Uterus (tissue), 4 donors: ENCODE data around the gene IQCE. TPM values are rescaled to one million over a fixed set of nuclear protein-coding genes. Genes with fewer than 3 reads are reported as not detected.

ENCODE experiments used
- DNase-seq, 2 donors: peaks; one replicate each; pipeline ENCODE4 v3.0.0-alpha.2; 2019 to 2020
- H3K27ac ChIP-seq, 2 donors: fragments of 200-600 bp; sonication (generic); 1 replicate in 1 of 2; 2 replicates in 1 of 2; pipeline ENCODE4 v1.5.1; 2016 to 2018
- H3K27me3 ChIP-seq, 2 donors: fragments of 200-600 bp; sonication (generic); one replicate each; pipeline ENCODE4 v1.5.1; 2018 to 2019; ENCODE audit warnings: control low read depth in 1 of 2
- H3K36me3 ChIP-seq, 2 donors: fragments of 200-600 bp; sonication (generic); one replicate each; pipeline ENCODE4 v1.5.1; 2019; ENCODE audit warnings: control low read depth in 1 of 2
- H3K4me1 ChIP-seq, 2 donors: fragments of 200-600 bp; sonication (generic); one replicate each; pipeline ENCODE4 v1.5.1; 2018 to 2019; ENCODE audit warnings: control low read depth in 1 of 2
- H3K4me3 ChIP-seq, 2 donors: fragments of 200-600 bp; sonication (generic); 1 replicate in 1 of 2; 2 replicates in 1 of 2; pipeline ENCODE4 v1.5.1; 2018 to 2019; ENCODE audit warnings: mild to moderate bottlenecking in 1 of 2
- H3K9me3 ChIP-seq, 2 donors: fragments of 200-600 bp; sonication (generic); one replicate each; pipeline ENCODE4 v1.5.1; 2019; ENCODE audit warnings: control low read depth in 1 of 2
- POLR2A ChIP-seq, 2 donors: fragments of 450-650 bp; IDR thresholded peaks; one replicate each; pipeline ENCODE4 v1.6.1; 2016; ENCODE audit warnings: antibody characterized with exemption in 2 of 2, mild to moderate bottlenecking in 1 of 2, moderate library complexity in 1 of 2
- intact Hi-C: fragments of 100-400 bp; cut with DNase I; formaldehyde crosslinking; loops from one replicate; pipeline ENCODE4 v1.15.1; 2023; ENCODE audit warnings: low total_unique reads
- total RNA-seq, 4 donors: library from RNA; depleted of rRNA in 3 of 4; stranded (reverse); fragments of >200 nt in 3 of 4; gene quantifications; one replicate each; pipeline versions ENCODE4 v1.1.0 to v1.2.4, GENCODE V29; 2014 to 2023
- TF ChIP-seq, protein P1 (sequence below), 4 experiments: fragments of 200-600 bp in 2 of 4; fragments of 450-650 bp in 2 of 4; sonication (generic) in 2 of 4; IDR thresholded peaks; one replicate each; pipeline ENCODE4 v1.5.1; 2016 to 2019; ENCODE audit warnings: antibody characterized with exemption in 4 of 4, mild to moderate bottlenecking in 2 of 4, moderate library complexity in 1 of 4
- donor health status: DM: yes; HTN: yes; CAD: no.

IQCE gene
- total RNA-seq, 4 donors from 2014 or later, result 6.8 to 28.0 (median 16.9) TPM

DNA sequence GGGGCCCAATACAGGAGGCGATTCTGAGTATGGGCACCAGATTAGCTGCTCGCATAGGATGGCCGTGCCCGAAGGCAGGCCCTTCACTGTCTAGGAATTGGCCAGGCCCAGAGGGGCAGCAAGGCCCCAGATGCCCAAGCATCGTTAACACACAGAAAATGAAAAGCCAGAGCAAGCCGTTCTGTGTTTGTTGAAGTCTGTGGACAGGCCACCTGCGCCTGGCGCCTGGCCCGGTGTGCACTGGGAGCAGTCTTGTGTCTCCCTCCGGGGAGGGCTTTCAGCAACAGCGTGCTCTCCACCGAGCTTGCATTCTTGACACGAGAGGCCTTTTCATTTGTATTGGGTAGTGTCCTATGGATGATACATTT lies 38.5 kb downstream of the IQCE start:
- no peaks in the 10 kb centered on the region for H3K36me3 ChIP-seq

DNA sequence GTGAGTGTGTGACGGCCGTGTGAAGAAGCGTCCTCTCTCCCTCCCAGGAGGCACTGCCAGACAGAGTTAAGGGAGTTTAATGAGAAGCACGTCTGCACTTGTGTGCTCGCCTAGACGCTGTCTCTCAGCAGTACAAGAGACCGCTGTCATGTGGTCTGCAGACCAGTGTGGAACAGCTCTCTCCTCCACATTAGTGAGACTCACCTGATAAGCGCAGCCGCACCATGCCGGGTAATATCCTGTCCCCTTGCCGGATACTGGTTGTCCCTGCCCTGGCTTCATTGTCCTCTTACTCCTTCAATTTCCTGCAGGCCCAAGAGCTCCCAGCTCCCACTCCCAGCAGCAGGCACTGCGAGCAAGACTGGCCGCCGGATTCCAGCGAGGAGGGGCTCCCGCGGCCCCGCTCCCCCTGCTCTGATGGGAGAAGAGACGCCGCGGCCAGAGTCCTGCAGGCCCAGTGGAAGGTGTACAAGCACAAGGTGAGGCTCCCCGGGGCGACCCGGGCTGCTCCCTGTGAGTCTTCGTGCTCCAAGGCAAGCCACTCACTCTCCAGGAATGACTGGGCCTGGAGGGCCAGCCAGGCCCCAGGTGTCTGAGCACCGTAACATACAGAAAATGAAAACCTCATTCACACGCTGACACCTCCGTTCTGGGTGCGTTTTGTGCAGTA lies 39.5 kb downstream of the IQCE start:
- Histone ChIP-seq H3K27ac (no peak overlapping the region), H3K9me3 (no peaks in the 10 kb centered on the region), H3K36me3 (no peaks in the 10 kb centered on the region), H3K4me3 (no peak overlapping the region), H3K27me3 (no peaks in the 10 kb centered on the region), H3K4me1 (no peaks in the 10 kb centered on the region)
- intact Hi-C loops, result no loop called here
- TF ChIP-seq POLR2A (IDR thresholded peaks at IDR 0.05), result no peak
- TF ChIP-seq, protein P1, sequence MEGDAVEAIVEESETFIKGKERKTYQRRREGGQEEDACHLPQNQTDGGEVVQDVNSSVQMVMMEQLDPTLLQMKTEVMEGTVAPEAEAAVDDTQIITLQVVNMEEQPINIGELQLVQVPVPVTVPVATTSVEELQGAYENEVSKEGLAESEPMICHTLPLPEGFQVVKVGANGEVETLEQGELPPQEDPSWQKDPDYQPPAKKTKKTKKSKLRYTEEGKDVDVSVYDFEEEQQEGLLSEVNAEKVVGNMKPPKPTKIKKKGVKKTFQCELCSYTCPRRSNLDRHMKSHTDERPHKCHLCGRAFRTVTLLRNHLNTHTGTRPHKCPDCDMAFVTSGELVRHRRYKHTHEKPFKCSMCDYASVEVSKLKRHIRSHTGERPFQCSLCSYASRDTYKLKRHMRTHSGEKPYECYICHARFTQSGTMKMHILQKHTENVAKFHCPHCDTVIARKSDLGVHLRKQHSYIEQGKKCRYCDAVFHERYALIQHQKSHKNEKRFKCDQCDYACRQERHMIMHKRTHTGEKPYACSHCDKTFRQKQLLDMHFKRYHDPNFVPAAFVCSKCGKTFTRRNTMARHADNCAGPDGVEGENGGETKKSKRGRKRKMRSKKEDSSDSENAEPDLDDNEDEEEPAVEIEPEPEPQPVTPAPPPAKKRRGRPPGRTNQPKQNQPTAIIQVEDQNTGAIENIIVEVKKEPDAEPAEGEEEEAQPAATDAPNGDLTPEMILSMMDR (IDR thresholded peaks at IDR 0.05), result no peak
- no peak for DNase-seq

More for the DNA sequence above, 38.5 kb downstream of the IQCE start:
- H3K27me3 ChIP-seq, result no peaks in the 10 kb centered on the region
- DNase-seq, result no peak
- no peaks in the 10 kb centered on the region for H3K9me3 ChIP-seq
- intact Hi-C loops, result no loop called here
- TF ChIP-seq, protein P1 (IDR thresholded peaks at IDR 0.05), result no peak
- TF ChIP-seq POLR2A (IDR thresholded peaks at IDR 0.05), result no peak
- no peaks in the 10 kb centered on the region for H3K4me1 ChIP-seq
- no peak overlapping the region for H3K27ac ChIP-seq
- H3K4me3 ChIP-seq, result no peak overlapping the region

DNA sequence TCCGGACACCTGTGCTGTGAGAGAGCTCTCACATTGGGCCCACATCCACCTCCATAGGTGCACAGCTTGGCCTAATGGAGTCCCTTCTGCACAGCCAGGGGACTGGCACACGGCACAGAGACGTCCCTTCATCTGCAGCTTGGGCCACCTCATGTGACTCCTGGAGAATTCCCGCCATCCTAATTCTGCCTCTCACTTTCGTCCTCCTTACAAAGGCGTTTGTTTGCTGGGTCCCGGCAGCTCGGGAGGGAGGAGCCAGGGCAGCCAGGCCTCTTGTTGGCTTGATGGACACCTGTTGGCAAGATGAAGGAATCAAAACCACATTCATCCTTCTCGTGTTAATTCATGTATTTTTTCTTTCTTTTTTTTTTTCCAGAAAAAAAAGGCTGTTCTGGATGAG lies 42.3 kb downstream of the IQCE start:
- Histone ChIP-seq H3K4me3 (no peak overlapping the region), H3K36me3 (no peaks in the 10 kb centered on the region), H3K4me1 (no peaks in the 10 kb centered on the region), H3K27ac (no peak overlapping the region), H3K27me3 (no peaks in the 10 kb centered on the region), H3K9me3 (no peaks in the 10 kb centered on the region)
- no peak for TF ChIP-seq POLR2A (IDR thresholded peaks at IDR 0.05)
- TF ChIP-seq, protein P1 (IDR thresholded peaks at IDR 0.05), result no peak
- intact Hi-C loops, result no loop called here
- no peak for DNase-seq

DNA sequence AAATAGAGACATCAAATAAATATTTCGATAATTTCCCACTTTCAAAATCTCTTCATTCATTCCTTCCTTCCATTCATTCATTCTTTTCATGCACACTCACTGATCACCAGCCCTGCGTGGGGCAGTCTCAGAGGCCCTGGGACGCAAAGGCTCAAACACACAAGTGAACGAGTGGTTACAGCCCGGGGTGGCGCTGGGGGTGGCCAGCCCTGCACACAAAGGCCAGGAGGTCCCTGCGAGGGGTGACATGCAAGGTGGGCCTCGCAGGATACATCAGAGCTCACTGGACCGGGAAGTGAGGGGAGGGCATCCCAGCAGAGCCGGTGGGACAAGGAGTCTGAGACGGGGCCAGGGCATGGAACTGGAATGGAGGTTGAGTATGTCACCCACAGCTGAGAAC lies 43.1 kb downstream of the IQCE start:
- no peaks in the 10 kb centered on the region for H3K4me1 ChIP-seq
- no peak for DNase-seq
- no peaks in the 10 kb centered on the region for H3K36me3 ChIP-seq
- no peak overlapping the region for H3K27ac ChIP-seq
- no peaks in the 10 kb centered on the region for H3K9me3 ChIP-seq
- intact Hi-C loops, result no loop called here
- H3K27me3 ChIP-seq, result no peaks in the 10 kb centered on the region
- TF ChIP-seq, protein P1 (IDR thresholded peaks at IDR 0.05), result no peak
- no peak for TF ChIP-seq POLR2A (IDR thresholded peaks at IDR 0.05)
- no peak overlapping the region for H3K4me3 ChIP-seq

DNA sequence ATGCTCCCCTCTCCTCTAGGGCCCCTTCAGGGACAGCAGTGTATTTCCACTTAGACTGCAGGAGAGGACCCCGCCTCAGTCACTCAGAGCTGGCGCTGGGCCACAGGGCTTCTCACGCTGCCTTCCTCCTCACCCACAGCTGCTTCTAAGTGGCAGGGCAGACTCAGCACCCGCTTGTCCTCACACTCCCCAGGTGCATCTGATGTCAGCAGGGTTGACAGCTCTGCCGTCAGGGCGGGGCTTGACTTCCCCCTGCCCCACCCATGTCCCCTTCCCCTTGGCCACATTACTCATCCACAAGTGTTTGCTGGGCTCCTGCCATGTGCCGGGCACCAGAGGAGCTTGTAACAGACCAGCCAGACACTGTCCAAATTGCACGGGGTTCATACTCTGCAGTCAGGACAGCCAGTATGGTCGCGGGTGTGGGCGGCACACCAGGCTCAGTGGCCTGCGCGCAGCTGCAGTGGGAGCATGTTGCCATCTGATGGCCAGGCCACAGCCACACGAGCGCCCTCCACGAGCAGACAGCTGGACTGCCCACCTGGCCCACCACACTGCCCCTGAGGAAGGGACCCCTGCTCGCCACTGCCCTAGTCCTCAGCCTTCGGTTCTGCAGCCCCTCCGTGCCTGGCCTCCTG lies 43.7 kb downstream of the IQCE start:
- H3K4me3 ChIP-seq, result no peak overlapping the region
- no peak overlapping the region for H3K27ac ChIP-seq
- intact Hi-C loops, result no loop called here
- no peaks in the 10 kb centered on the region for H3K4me1 ChIP-seq
- H3K9me3 ChIP-seq, result no peaks in the 10 kb centered on the region
- TF ChIP-seq, protein P1 (IDR thresholded peaks at IDR 0.05), result no peak
- TF ChIP-seq POLR2A (IDR thresholded peaks at IDR 0.05), result no peak
- DNase-seq, result no peak
- no peaks in the 10 kb centered on the region for H3K36me3 ChIP-seq
- H3K27me3 ChIP-seq, result no peaks in the 10 kb centered on the region
